ENCODE results near the gene FOXF2.

The FOXF2 gene

GRCh38 chr6:1403851-1404712 is 14.7 kb downstream of the FOXF2 start:
- DNase-seq (ENCODE audit: low read depth): no peak
- TF ChIP-seq MYC (IDR thresholded peaks at IDR 0.05; ENCODE audit: low read depth, low read length) (no peak), MAX (IDR thresholded peaks at IDR 0.05; ENCODE audit: low read depth, low read length) (no peak), CTCF (IDR thresholded peaks at IDR 0.05; ENCODE audit: low read depth, low read length) (no peak), POLR2A (IDR thresholded peaks at IDR 0.05; ENCODE audit: extremely low read depth, insufficient read length) (no peak)
- H3K4me3 ChIP-seq (ENCODE audit: low read depth, low read length): no peak overlapping the region

GRCh38 chr6:1404713-1405098 is 15.3 kb downstream of the FOXF2 start:
- DNase-seq (ENCODE audit: low read depth): no peak
- no peak overlapping the region for H3K4me3 ChIP-seq (ENCODE audit: low read depth, low read length)
- TF ChIP-seq MYC (IDR thresholded peaks at IDR 0.05; ENCODE audit: low read depth, low read length) (no peak), POLR2A (IDR thresholded peaks at IDR 0.05; ENCODE audit: extremely low read depth, insufficient read length) (no peak), CTCF (IDR thresholded peaks at IDR 0.05; ENCODE audit: low read depth, low read length) (no peak), MAX (IDR thresholded peaks at IDR 0.05; ENCODE audit: low read depth, low read length) (no peak)

- H3K4me3 ChIP-seq (ENCODE audit: low read depth, low read length): no peak overlapping the region
- TF ChIP-seq MAX (IDR thresholded peaks at IDR 0.05; ENCODE audit: low read depth, low read length): no peak
- TF ChIP-seq POLR2A (IDR thresholded peaks at IDR 0.05; ENCODE audit: extremely low read depth, insufficient read length): no peak
- no peak for TF ChIP-seq MYC (IDR thresholded peaks at IDR 0.05; ENCODE audit: low read depth, low read length)
- no peak for TF ChIP-seq CTCF (IDR thresholded peaks at IDR 0.05; ENCODE audit: low read depth, low read length)
- DNase-seq (ENCODE audit: low read depth): no peak
These were observed 15.8 kb downstream of the FOXF2 start for GRCh38 chr6:1405221-1405620.

GRCh38 chr6:1406306-1407072 is 17.1 kb downstream of the FOXF2 start:
- DNase-seq (ENCODE audit: low read depth): peak; percentile 87
- H3K4me3 ChIP-seq (ENCODE audit: low read depth, low read length): no peak overlapping the region
- TF ChIP-seq MYC (IDR thresholded peaks at IDR 0.05; ENCODE audit: low read depth, low read length) (no peak), CTCF (IDR thresholded peaks at IDR 0.05; ENCODE audit: low read depth, low read length) (peak; percentile 21)

GRCh38 chr6:1407499-1407990 is 18.2 kb downstream of the FOXF2 start:
- TF ChIP-seq CTCF (IDR thresholded peaks at IDR 0.05; ENCODE audit: low read depth, low read length) (no peak), MAX (IDR thresholded peaks at IDR 0.05; ENCODE audit: low read depth, low read length) (peak; percentile 93)
- no peak overlapping the region for H3K4me3 ChIP-seq (ENCODE audit: low read depth, low read length)
- peak; percentile 89 for DNase-seq (ENCODE audit: low read depth)

Data from NB4 (cell line).